GM13977 (cell line): ENCODE measurements around the gene NHERF2.

Experiments
- DNase-seq: peaks from one replicate; pipeline ENCODE4 v3.0.0; 2012; ENCODE audit warnings: low spot score
- in situ Hi-C: fragments of 300-500 bp; cut with MboI; formaldehyde crosslinking; loops from one replicate; pipeline ENCODE4 v1.12.0; 2022; ENCODE audit warnings: low sequenced_read_pairs, low pct_unique_long_range_greater_than_20kb, mixed read lengths, inconsistent platforms; ENCODE audit not compliant: unreplicated experiment
- TF ChIP-seq, protein P1 (sequence below): IDR thresholded peaks from 2 replicates; pipeline ENCODE4 v1.5.1; 2012; ENCODE audit warnings: mild to moderate bottlenecking, control low read depth; ENCODE audit not compliant: insufficient read depth; ENCODE audit errors: extremely low read depth, missing control alignments

Gene NHERF2

DNA sequence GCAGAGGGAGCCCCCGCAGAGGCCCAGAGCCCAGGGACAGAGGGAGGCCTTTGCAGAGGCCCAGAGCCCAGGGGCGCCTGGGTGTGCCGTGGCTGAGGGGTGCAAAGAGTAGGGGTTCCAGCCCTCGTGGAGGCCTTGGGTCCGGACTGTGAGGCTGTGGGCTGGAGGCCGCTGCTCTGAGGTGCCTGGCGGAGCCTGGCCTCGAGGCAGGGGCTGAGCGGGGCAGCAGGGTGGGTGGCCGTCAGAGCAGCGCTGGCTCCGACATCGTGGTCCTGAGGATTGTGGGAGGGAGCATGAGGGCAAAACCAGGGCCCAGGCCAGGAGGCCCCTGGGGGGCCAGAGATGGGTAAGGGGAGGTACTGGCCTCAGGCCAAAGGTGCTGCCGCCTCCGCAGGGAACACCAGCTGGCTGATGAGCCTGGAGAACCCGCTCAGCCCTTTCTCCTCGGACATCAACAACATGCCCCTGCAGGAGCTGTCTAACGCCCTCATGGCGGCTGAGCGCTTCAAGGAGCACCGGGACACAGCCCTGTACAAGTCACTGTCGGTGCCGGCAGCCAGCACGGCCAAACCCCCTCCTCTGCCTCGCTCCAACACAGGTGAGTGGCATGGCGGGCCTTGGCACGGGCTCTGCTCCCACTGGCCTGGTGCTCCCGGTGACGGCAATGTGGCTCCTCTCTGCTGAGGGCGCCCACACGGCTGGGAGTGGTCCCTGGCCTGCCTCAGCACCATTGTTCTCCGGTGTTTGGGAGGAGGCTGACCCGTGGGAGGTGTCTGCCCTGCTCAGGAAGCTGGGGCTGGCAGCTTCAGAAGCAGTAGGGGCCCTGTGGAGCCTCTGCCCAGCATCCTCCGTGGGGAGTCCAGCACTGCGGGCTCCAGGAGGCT is 54.7 kb downstream of the NHERF2 start:
- TF ChIP-seq, protein P1, sequence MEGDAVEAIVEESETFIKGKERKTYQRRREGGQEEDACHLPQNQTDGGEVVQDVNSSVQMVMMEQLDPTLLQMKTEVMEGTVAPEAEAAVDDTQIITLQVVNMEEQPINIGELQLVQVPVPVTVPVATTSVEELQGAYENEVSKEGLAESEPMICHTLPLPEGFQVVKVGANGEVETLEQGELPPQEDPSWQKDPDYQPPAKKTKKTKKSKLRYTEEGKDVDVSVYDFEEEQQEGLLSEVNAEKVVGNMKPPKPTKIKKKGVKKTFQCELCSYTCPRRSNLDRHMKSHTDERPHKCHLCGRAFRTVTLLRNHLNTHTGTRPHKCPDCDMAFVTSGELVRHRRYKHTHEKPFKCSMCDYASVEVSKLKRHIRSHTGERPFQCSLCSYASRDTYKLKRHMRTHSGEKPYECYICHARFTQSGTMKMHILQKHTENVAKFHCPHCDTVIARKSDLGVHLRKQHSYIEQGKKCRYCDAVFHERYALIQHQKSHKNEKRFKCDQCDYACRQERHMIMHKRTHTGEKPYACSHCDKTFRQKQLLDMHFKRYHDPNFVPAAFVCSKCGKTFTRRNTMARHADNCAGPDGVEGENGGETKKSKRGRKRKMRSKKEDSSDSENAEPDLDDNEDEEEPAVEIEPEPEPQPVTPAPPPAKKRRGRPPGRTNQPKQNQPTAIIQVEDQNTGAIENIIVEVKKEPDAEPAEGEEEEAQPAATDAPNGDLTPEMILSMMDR: no peak
- no peak for DNase-seq
- in situ Hi-C loops: no loop called here

GRCh38 chr16:2082171-2082982 is 55.7 kb downstream of the NHERF2 start:
- in situ Hi-C loops: no loop called here
- DNase-seq: no peak
- TF ChIP-seq, protein P1: no peak

DNA sequence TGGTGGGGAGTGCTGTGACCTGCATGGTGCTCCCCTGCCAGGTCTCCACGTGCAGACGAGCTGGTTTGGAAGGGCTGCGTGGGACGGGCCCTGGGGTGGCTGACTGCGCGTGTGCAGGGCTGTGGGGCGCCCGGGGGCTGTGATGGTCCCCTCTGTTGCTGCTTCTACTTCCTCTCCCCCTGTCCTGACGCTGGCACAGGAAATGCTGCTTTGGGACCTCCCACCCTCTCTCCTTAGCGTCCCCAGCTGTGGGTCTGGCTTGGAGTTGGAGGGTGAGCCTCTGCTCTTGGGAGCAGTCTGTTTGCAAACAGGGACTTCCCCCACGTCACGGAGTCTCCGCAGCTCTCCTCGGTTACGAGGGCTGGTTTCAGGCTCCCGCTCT is 56.3 kb downstream of the NHERF2 start:
- TF ChIP-seq, protein P1: no peak
- DNase-seq: no peak
- in situ Hi-C loops: no loop called here

DNA sequence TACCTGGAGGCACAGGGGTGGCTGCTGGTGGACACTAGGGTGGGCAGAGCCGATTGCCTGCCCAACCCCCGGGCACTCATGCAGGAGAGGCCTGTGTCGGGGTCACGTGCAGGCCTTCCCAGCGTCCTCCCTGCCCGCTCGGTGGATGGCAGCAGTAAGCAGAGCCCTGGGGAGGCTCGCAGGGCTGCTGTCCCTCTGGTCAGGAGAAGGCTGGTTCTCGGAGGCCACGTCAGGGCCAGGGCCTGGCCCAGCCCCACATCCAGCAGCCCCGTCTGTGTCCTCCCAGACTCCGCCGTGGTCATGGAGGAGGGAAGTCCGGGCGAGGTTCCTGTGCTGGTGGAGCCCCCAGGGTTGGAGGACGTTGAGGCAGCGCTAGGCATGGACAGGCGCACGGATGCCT is 56.7 kb downstream of the NHERF2 start:
- in situ Hi-C loops: no loop called here
- DNase-seq: no peak
- TF ChIP-seq, protein P1: no peak

DNA sequence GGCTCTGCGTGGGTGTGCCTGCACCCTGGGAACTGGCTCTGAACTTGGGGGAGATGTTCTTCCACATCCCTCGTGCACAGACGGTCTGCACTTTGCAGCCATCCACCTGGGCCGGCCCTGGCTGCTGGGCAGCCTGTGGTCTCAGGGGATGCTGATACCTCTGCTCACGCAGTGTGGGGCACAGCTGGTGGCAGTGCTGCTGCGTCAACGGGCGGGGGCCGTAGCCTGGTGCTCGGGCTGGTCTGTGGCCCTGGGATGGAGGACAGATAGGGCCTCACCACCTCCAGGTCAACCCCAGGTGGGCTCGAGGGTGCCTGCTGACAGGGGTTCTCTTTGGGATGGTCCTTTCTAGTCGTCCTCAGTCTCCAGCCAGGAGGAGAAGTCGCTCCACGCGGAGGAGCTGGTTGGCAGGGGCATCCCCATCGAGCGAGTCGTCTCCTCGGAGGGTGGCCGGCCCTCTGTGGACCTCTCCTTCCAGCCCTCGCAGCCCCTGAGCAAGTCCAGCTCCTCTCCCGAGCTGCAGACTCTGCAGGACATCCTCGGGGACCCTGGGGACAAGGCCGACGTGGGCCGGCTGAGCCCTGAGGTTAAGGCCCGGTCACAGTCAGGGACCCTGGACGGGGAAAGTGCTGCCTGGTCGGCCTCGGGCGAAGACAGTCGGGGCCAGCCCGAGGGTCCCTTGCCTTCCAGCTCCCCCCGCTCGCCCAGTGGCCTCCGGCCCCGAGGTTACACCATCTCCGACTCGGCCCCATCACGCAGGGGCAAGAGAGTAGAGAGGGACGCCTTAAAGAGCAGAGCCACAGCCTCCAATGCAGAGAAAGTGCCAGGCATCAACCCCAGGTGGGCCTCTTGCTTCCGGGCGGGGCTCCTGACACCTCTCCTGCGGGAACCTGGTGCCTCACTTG is 57.4 kb downstream of the NHERF2 start:
- in situ Hi-C loops: no loop called here
- TF ChIP-seq, protein P1: no peak
- no peak for DNase-seq
